PC-3 (cell line): ENCODE results near the gene ADCY2. TPM values are rescaled to one million over a fixed set of nuclear protein-coding genes. Genes with fewer than 3 reads are reported as not detected.

Experiments
- ATAC-seq: fragments of 200-7000 bp; cut with Tn5 transposase; 2 replicates; pipeline ENCODE4 v1.9.1; 2020; ENCODE audit warnings: mild to moderate bottlenecking, moderate library complexity
- BruUV-seq: library from RNA; stranded (reverse); fragments of 400-500 nt; replicated peaks from 2 replicates; lab custom pipeline; 2021; lab: Mats Ljungman, UMichigan
- CTCF ChIA-PET: fragments of 300-600 bp; sonication (Branson Sonifier 250); formaldehyde crosslinking; loops from one replicate; lab custom pipeline; 2022; ENCODE audit warnings: antibody characterized with exemption; lab: Charles Lee
- POLR2A ChIA-PET: fragments of 300-600 bp; sonication (Branson Sonifier 250); formaldehyde crosslinking; loops from one replicate; lab custom pipeline; 2022; ENCODE audit warnings: antibody characterized with exemption; ENCODE audit not compliant: unreplicated experiment; lab: Charles Lee
- DNase-seq: peaks from one replicate; pipeline ENCODE4 v3.0.0-alpha.2; 2015
- H2AFZ ChIP-seq: fragments of 300-600 bp; sonication (generic); 2 replicates; pipeline ENCODE4 v1.6.0; 2016; ENCODE audit warnings: antibody characterized with exemption, low read length
- H3F3A ChIP-seq: fragments of 300-600 bp; sonication (generic); one replicate; pipeline ENCODE4 v1.6.0; 2017; ENCODE audit warnings: antibody characterized with exemption, low read length, control low read depth, mild to moderate bottlenecking; ENCODE audit not compliant: unreplicated experiment
- H3K27ac ChIP-seq: fragments of 300-600 bp; sonication (generic); 2 replicates; pipeline ENCODE4 v1.5.1; 2016; ENCODE audit warnings: mild to moderate bottlenecking, low read length
- H3K27me3 ChIP-seq: fragments of 300-600 bp; sonication (generic); 2 replicates; pipeline ENCODE4 v1.6.1; 2016; ENCODE audit warnings: low read length, mixed read lengths
- H3K36me3 ChIP-seq: fragments of 300-600 bp; sonication (generic); 2 replicates; pipeline ENCODE4 v1.6.1; 2016; ENCODE audit warnings: low read depth, mixed run types, low read length, mixed read lengths
- H3K4me1 ChIP-seq: fragments of 300-600 bp; sonication (generic); 2 replicates; pipeline ENCODE4 v1.5.1; 2016; ENCODE audit warnings: low read length; ENCODE audit not compliant: insufficient read depth
- H3K4me2 ChIP-seq: fragments of 300-600 bp; sonication (generic); 2 replicates; pipeline ENCODE4 v1.6.0; 2016; ENCODE audit warnings: low read length
- H3K4me3 ChIP-seq: fragments of 300-600 bp; sonication (generic); 2 replicates; pipeline ENCODE4 v1.5.1; 2016; ENCODE audit warnings: mild to moderate bottlenecking, low read length, mixed read lengths
- H3K79me2 ChIP-seq: fragments of 300-600 bp; sonication (generic); 2 replicates; pipeline ENCODE4 v1.6.1; 2017; ENCODE audit warnings: low read length, mixed read lengths
- H3K9ac ChIP-seq: fragments of 300-600 bp; sonication (generic); 2 replicates; pipeline ENCODE4 v1.6.0; 2016; ENCODE audit warnings: mild to moderate bottlenecking, low read length
- H3K9me2 ChIP-seq: fragments of 300-600 bp; sonication (generic); replicated peaks from 2 replicates; pipeline ENCODE4 v1.6.1; 2016; ENCODE audit warnings: mixed run types, low read length, mixed read lengths
- H3K9me3 ChIP-seq: fragments of 300-600 bp; sonication (generic); 2 replicates; pipeline ENCODE4 v1.6.1; 2016; ENCODE audit warnings: low read length, mixed read lengths
- H4K20me1 ChIP-seq: fragments of 300-600 bp; sonication (generic); 2 replicates; pipeline ENCODE4 v1.6.1; 2016; ENCODE audit warnings: low read length, mixed read lengths
- CTCF ChIP-seq: fragments of 300-600 bp; sonication (generic); conservative IDR thresholded peaks from 2 replicates; pipeline ENCODE4 v1.5.1; 2017; ENCODE audit warnings: antibody characterized with exemption, low read depth, mild to moderate bottlenecking, low read length
- EZH2 ChIP-seq: fragments of 300-600 bp; sonication (generic); IDR thresholded peaks from one replicate; pipeline ENCODE4 v1.6.1; 2017; ENCODE audit warnings: antibody characterized with exemption, mild to moderate bottlenecking, low read length; ENCODE audit not compliant: unreplicated experiment
- EZH2phosphoT487 ChIP-seq: fragments of 300-600 bp; sonication (generic); IDR thresholded peaks from 2 replicates; pipeline ENCODE4 v1.6.1; 2018; ENCODE audit warnings: mild to moderate bottlenecking, antibody characterized with exemption, low read length, borderline replicate concordance
- intact Hi-C: fragments of 100-400 bp; cut with micrococcal nuclease; formaldehyde crosslinking; loops from 2 replicates; pipeline ENCODE4 v1.9.0; 2023
- total RNA-seq: library from RNA; depleted of rRNA; stranded (reverse); fragments of >200 nt; gene quantifications from 2 replicates; pipeline ENCODE4 v1.2.3, GENCODE V29; 2014

Gene ADCY2
- total RNA-seq, 1 experiment from 2014 or later, result not detected

- Histone ChIP-seq H3K9ac (no peak overlapping the region), H3K4me2 (no peak overlapping the region), H3K36me3 (no peaks in the 10 kb centered on the region), H3K9me3 (no peaks in the 10 kb centered on the region; the same call in 1 of the 2 replicates), H3K4me1 (no peaks in the 10 kb centered on the region), H3F3A (no peaks in the 10 kb centered on the region), H3K27me3 (peaks cover 52% of the 10 kb centered on the region), H4K20me1 (no peaks in the 10 kb centered on the region), H3K27ac (no peak overlapping the region), H3K9me2 (no peaks in the 10 kb centered on the region), H3K79me2 (no peaks in the 10 kb centered on the region), H2AFZ (no peak overlapping the region), H3K4me3 (no peak overlapping the region)
- TF ChIP-seq EZH2, result no peak
- TF ChIP-seq CTCF, result no peak
- TF ChIP-seq EZH2phosphoT487, result no peak
- CTCF ChIA-PET, result no interaction called here
- intact Hi-C loops, result no loop called here
- POLR2A ChIA-PET, result no interaction called here
- ATAC-seq (no peak), DNase-seq (no peak)
- no TSS peak for BruUV-seq
These were observed 261.2 kb downstream of the ADCY2 start for GRCh38 chr5:7657153-7657552.

- peaks cover 54% of the 10 kb centered on the region for H3K27me3 ChIP-seq
- H3K9ac ChIP-seq, result no peak overlapping the region
- H3K36me3 ChIP-seq, result no peaks in the 10 kb centered on the region
- no peak overlapping the region for H3K4me2 ChIP-seq
- no peaks in the 10 kb centered on the region for H4K20me1 ChIP-seq
- no peak overlapping the region for H3K4me3 ChIP-seq
- no peaks in the 10 kb centered on the region for H3K79me2 ChIP-seq
- no TSS peak for BruUV-seq
- ATAC-seq (no peak), DNase-seq (no peak)
- ChIA-PET POLR2A (no interaction called here), CTCF (no interaction called here)
- no peaks in the 10 kb centered on the region for H3K9me3 ChIP-seq
- H3K4me1 ChIP-seq, result no peaks in the 10 kb centered on the region
- no peaks in the 10 kb centered on the region for H3K9me2 ChIP-seq
- TF ChIP-seq EZH2phosphoT487, result no peak
- no peak for TF ChIP-seq EZH2
- TF ChIP-seq CTCF, result no peak
- intact Hi-C loops, result no loop called here
- H3K27ac ChIP-seq, result no peak overlapping the region
- H3F3A ChIP-seq, result no peaks in the 10 kb centered on the region
- no peak overlapping the region for H2AFZ ChIP-seq
These were observed 263.5 kb downstream of the ADCY2 start for GRCh38 chr5:7659420-7659819.

- no peaks in the 10 kb centered on the region for H3K79me2 ChIP-seq
- no TSS peak for BruUV-seq
- ATAC-seq, result no peak
These were observed 266.4 kb downstream of the ADCY2 start for GRCh38 chr5:7662289-7662688.

More at GRCh38 chr5:7662289-7662688, 266.4 kb downstream of the ADCY2 start:
- Histone ChIP-seq H3F3A (no peaks in the 10 kb centered on the region), H3K9me3 (no peaks in the 10 kb centered on the region), H3K4me1 (no peaks in the 10 kb centered on the region), H3K36me3 (no peaks in the 10 kb centered on the region), H2AFZ (no peak overlapping the region), H3K4me2 (no peak overlapping the region), H3K9ac (no peak overlapping the region), H3K27ac (no peak overlapping the region), H3K4me3 (no peak overlapping the region), H4K20me1 (no peaks in the 10 kb centered on the region), H3K9me2 (no peaks in the 10 kb centered on the region), H3K27me3 (peaks cover 48% of the 10 kb centered on the region)
- intact Hi-C loops, result no loop called here
- POLR2A ChIA-PET, result no interaction called here
- CTCF ChIA-PET, result no interaction called here
- DNase-seq, result no peak
- TF ChIP-seq CTCF (no peak), EZH2phosphoT487 (no peak), EZH2 (no peak)
